ENCODE data around the gene EXOC3L4. TPM values are rescaled to one million over a fixed set of nuclear protein-coding genes. Genes with fewer than 3 reads are reported as not detected.
"Not testable (repeated sequence)": the region's sequence is repeated elsewhere in the genome, so short reads cannot be mapped to it uniquely, and the experiment has no call there.

Gene EXOC3L4
- polyA plus RNA-seq, 1 donor (not counting 4 experiments of a cell fraction or from before 2014, with no cell fraction given) = not detected

DNA sequence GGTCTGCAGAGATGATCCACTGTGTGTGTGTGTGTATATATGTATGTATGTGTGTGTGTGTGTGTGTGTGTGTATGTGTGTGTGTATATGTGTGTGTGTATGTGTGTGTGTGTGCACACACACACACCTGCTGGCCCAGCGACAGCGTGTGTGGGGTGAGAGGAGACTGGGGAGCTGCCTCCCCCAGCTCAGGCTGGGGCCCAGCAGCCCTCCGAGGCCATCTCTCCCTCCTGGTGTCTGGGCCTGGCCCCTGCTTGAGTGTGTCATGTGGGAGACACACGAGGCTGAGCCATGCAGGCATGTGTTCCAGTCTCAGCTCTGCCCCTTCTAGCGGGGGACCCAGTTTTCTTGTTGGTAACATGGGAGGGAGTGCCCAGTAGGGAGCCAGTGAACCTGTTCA lies 18.8 kb downstream of the EXOC3L4 start:
- peaks cover 21% of the 10 kb centered on the region for H3K27me3 ChIP-seq (ENCODE audit: control insufficient read depth, extremely low read depth, insufficient read depth, low read length)
- no peak overlapping the region for H3K4me2 ChIP-seq (ENCODE audit: control insufficient read depth, extremely low read depth, insufficient read depth, low read depth, low read length)
- no peak overlapping the region for H3K27ac ChIP-seq (ENCODE audit: control insufficient read depth, insufficient read depth, low read length)
- H3K4me3 ChIP-seq (ENCODE audit: control insufficient read depth in 2 of 3, extremely low read depth in 1 of 3, insufficient read depth in 2 of 3, low read depth in 1 of 3, low read length in 3 of 3) = no peak overlapping the region
- H3K79me2 ChIP-seq (ENCODE audit: control insufficient read depth, insufficient read depth, low read length) = no peaks in the 10 kb centered on the region
- H3K4me1 ChIP-seq (ENCODE audit: control insufficient read depth, extremely low read depth, insufficient read depth, low read length) = no peaks in the 10 kb centered on the region
- H3K9me1 ChIP-seq (ENCODE audit: control insufficient read depth, extremely low read depth, insufficient read depth, low read length) = no peaks in the 10 kb centered on the region
- dilution Hi-C loops (cut with MboI; ENCODE audit: extremely low pct_ligation_motif_present, low sequenced_read_pairs) = no loop called here
- H3K9ac ChIP-seq (ENCODE audit: control insufficient read depth, extremely low read depth, insufficient read depth, low read length) = no peak overlapping the region
- no peaks in the 10 kb centered on the region for H4K20me1 ChIP-seq (ENCODE audit: control insufficient read depth, extremely low read depth, insufficient read depth, low read length)
- no peak overlapping the region for H2AFZ ChIP-seq (ENCODE audit: control insufficient read depth, low read length)
- no peak for TF ChIP-seq EZH2 (IDR thresholded peaks at IDR 0.05; ENCODE audit: low read length)
- TF ChIP-seq, protein P1, sequence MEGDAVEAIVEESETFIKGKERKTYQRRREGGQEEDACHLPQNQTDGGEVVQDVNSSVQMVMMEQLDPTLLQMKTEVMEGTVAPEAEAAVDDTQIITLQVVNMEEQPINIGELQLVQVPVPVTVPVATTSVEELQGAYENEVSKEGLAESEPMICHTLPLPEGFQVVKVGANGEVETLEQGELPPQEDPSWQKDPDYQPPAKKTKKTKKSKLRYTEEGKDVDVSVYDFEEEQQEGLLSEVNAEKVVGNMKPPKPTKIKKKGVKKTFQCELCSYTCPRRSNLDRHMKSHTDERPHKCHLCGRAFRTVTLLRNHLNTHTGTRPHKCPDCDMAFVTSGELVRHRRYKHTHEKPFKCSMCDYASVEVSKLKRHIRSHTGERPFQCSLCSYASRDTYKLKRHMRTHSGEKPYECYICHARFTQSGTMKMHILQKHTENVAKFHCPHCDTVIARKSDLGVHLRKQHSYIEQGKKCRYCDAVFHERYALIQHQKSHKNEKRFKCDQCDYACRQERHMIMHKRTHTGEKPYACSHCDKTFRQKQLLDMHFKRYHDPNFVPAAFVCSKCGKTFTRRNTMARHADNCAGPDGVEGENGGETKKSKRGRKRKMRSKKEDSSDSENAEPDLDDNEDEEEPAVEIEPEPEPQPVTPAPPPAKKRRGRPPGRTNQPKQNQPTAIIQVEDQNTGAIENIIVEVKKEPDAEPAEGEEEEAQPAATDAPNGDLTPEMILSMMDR (optimal IDR thresholded peaks at IDR 0.05 in 1 of 3, IDR thresholded peaks at IDR 0.05 in 1 of 3, conservative IDR thresholded peaks at IDR 0.05 in 1 of 3; ENCODE audit: extremely low read depth in 1 of 3, insufficient read depth in 2 of 3, low read length in 3 of 3) = no peak
- DNase-seq (ENCODE audit: low read depth, low spot score) (no peak), FAIRE-seq (no peak)
- H3K36me3 ChIP-seq (ENCODE audit: control insufficient read depth in 2 of 2, extremely low read depth in 1 of 2, insufficient read depth in 2 of 2, low read length in 2 of 2) = no peaks in the 10 kb centered on the region
- H3K9me3 ChIP-seq (ENCODE audit: control insufficient read depth, low read depth, low read length) = no peaks in the 10 kb centered on the region

- TF ChIP-seq, protein P1 (optimal IDR thresholded peaks at IDR 0.05 in 1 of 3, IDR thresholded peaks at IDR 0.05 in 1 of 3, conservative IDR thresholded peaks at IDR 0.05 in 1 of 3; ENCODE audit: extremely low read depth in 1 of 3, insufficient read depth in 2 of 3, low read length in 3 of 3) = no peak
- TF ChIP-seq EZH2 (IDR thresholded peaks at IDR 0.05; ENCODE audit: low read length) = no peak
- H3K27me3 ChIP-seq (ENCODE audit: control insufficient read depth, extremely low read depth, insufficient read depth, low read length) = peaks cover 16% of the 10 kb centered on the region
- no peak overlapping the region for H3K9ac ChIP-seq (ENCODE audit: control insufficient read depth, extremely low read depth, insufficient read depth, low read length)
- no peaks in the 10 kb centered on the region for H3K9me3 ChIP-seq (ENCODE audit: control insufficient read depth, low read depth, low read length)
- no peak overlapping the region for H3K4me3 ChIP-seq (ENCODE audit: control insufficient read depth in 2 of 3, extremely low read depth in 1 of 3, insufficient read depth in 2 of 3, low read depth in 1 of 3, low read length in 3 of 3)
- no peaks in the 10 kb centered on the region for H3K9me1 ChIP-seq (ENCODE audit: control insufficient read depth, extremely low read depth, insufficient read depth, low read length)
- H3K4me2 ChIP-seq (ENCODE audit: control insufficient read depth, extremely low read depth, insufficient read depth, low read depth, low read length) = no peak overlapping the region
- FAIRE-seq = no peak
- no peaks in the 10 kb centered on the region for H3K79me2 ChIP-seq (ENCODE audit: control insufficient read depth, insufficient read depth, low read length)
- H3K4me1 ChIP-seq (ENCODE audit: control insufficient read depth, extremely low read depth, insufficient read depth, low read length) = no peaks in the 10 kb centered on the region
- H4K20me1 ChIP-seq (ENCODE audit: control insufficient read depth, extremely low read depth, insufficient read depth, low read length) = no peaks in the 10 kb centered on the region
- dilution Hi-C loops (cut with MboI; ENCODE audit: extremely low pct_ligation_motif_present, low sequenced_read_pairs) = no loop called here
- H3K36me3 ChIP-seq (ENCODE audit: control insufficient read depth in 2 of 2, extremely low read depth in 1 of 2, insufficient read depth in 2 of 2, low read length in 2 of 2) = no peaks in the 10 kb centered on the region
- H2AFZ ChIP-seq (ENCODE audit: control insufficient read depth, low read length) = no peak overlapping the region
- H3K27ac ChIP-seq (ENCODE audit: control insufficient read depth, insufficient read depth, low read length) = no peak overlapping the region
- no peak for DNase-seq (ENCODE audit: low read depth, low spot score)
These were observed 19.2 kb downstream of the EXOC3L4 start for GRCh38 chr14:103113774-103114173.

GRCh38 chr14:103115086-103115679 lies 20.7 kb downstream of the EXOC3L4 start:
- H3K9me3 ChIP-seq (ENCODE audit: control insufficient read depth, low read depth, low read length); H3K9me1 ChIP-seq (ENCODE audit: control insufficient read depth, extremely low read depth, insufficient read depth, low read length); H4K20me1 ChIP-seq (ENCODE audit: control insufficient read depth, extremely low read depth, insufficient read depth, low read length); H3K36me3 ChIP-seq (ENCODE audit: control insufficient read depth in 2 of 2, extremely low read depth in 1 of 2, insufficient read depth in 2 of 2, low read length in 2 of 2); dilution Hi-C loops (cut with MboI; ENCODE audit: extremely low pct_ligation_motif_present, low sequenced_read_pairs); H3K4me3 ChIP-seq (ENCODE audit: control insufficient read depth in 2 of 3, extremely low read depth in 1 of 3, insufficient read depth in 2 of 3, low read depth in 1 of 3, low read length in 3 of 3); H3K4me1 ChIP-seq (ENCODE audit: control insufficient read depth, extremely low read depth, insufficient read depth, low read length); H2AFZ ChIP-seq (ENCODE audit: control insufficient read depth, low read length); H3K79me2 ChIP-seq (ENCODE audit: control insufficient read depth, insufficient read depth, low read length); FAIRE-seq; H3K27ac ChIP-seq (ENCODE audit: control insufficient read depth, insufficient read depth, low read length); DNase-seq (ENCODE audit: low read depth, low spot score); H3K9ac ChIP-seq (ENCODE audit: control insufficient read depth, extremely low read depth, insufficient read depth, low read length): not testable (repeated sequence)
- H3K27me3 ChIP-seq (ENCODE audit: control insufficient read depth, extremely low read depth, insufficient read depth, low read length) = peaks cover 10% of the 10 kb centered on the region
- H3K4me2 ChIP-seq (ENCODE audit: control insufficient read depth, extremely low read depth, insufficient read depth, low read depth, low read length) = peak overlapping the region; percentile 5
